GM18873 (cell line): Measurements from ENCODE around the gene CLCN6.

Experiments used
- ATAC-seq: cut with Tn5 transposase; IDR thresholded peaks from one replicate; pipeline ENCODE4 v1.9.1; 2021; ENCODE audit warnings: mild to moderate bottlenecking, moderate library complexity, moderate number of reproducible peaks; ENCODE audit not compliant: unreplicated experiment, low FRiP score

Gene CLCN6

DNA sequence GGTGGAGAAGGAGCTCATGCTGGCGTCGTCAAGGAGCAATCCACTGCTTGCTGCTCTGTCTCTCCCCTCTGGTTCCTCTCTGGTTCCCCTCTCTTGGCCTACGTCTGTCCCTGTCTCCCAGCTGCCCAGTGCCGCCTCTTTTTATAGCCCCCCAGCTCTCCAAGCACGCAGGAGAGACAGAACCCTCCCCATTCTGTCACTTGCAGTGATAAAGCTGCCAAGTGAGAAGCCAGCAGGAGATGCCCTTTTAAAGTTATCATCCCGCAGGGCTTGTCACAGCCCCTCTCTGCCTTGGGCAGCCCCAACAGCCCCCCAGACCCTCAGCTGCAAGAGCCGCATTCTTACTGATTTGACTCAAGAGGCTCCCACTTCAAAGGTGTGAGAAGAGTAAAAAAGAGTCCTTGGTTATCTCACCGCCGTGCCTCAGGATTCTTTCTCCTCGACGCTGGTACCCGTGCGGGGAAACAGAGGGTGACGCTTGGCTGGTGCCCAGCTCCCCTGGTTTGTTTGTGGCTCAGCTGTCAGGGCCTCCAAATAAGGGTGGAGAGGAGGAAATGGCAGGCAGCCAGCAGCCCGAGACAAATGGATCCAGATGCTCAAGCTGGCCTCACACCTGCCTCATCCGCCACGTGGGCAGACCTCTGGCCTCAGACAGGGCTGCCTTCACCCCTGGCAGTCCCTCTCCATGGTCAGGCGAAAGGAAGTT is 41.8 kb downstream of the CLCN6 start, which contains the start of gene NPPA:
Gene NPPA (minus strand): TSS at position 117 of the 706 bp plus-strand sequence. CDS start 99 bp downstream, at position 18.
- no peak for ATAC-seq

DNA sequence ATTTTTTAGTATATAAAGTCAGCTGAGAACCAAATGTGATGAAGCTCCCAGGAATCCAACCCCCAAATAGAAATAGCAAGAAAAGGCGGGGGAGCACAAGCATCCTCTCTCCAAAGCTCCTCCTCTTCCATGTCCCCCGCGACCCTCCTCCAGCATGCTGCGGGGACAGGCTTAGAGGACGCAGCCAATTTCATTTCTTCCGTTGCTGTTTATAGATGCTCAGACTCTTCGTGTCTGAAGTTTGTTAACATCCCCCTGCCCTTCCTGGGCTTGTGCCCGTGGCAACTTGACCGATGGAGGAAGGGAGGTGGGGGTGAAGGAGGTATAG is 42.3 kb downstream of the CLCN6 start:
- ATAC-seq, result no peak

DNA sequence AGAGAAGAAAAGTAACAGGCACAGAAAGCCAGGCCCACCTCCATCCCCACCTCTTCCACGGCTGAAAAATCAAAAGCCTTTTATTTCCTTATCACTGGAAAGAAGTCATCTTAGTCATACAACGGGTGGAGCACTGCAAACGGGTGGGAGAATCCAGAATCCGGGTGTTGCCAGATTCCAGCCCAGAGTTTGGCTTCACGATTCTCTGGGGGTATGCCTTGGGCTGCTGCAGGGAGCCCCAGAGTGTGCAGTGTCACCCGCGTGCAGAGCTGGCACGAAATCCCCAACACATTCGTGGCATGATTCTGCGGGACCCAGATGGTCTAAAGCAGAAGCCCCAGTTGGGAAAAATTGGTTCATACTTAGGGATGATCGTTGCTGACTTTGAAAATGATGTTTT is 44.2 kb downstream of the CLCN6 start:
- ATAC-seq, result no peak

DNA sequence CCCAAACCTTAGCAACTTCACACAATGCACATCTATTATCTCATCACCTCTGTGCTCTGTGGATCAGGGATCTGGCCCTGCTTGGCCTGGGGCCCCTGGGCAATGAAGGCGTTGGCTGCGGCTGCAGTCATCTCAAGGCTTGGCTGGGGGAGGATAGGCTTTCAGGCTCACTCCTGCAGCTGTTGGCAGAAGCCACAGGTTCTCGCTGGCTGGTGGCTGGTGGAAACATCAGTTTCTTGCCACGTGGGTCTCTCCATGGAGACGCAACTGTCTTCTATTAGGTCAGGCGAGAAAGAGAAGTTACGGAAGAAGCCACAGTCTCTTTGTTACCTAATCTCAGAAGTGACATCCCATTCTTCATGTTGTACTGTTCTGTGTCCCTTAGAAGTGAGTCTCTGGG is 45.2 kb downstream of the CLCN6 start:
- ATAC-seq, result no peak

DNA sequence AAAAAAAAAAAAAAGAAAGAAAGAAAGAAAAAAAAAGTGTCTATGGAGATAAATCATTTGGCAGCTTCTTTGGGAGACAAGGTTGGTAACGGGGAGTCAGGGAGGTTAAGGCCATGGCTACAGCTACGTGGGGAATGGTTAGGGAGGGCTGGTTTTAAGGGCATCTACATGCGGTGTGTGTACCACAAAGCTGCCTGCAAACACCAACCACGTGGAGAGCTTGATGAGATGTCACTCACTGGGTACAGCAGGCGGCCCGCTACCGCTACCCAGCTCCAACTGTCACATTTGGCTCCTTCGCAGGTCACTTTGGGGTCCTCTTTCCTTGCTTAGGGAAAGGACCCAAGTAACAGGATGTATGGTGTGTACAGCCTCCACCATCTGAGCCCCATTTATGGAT is 48.5 kb downstream of the CLCN6 start:
- no peak for ATAC-seq

DNA sequence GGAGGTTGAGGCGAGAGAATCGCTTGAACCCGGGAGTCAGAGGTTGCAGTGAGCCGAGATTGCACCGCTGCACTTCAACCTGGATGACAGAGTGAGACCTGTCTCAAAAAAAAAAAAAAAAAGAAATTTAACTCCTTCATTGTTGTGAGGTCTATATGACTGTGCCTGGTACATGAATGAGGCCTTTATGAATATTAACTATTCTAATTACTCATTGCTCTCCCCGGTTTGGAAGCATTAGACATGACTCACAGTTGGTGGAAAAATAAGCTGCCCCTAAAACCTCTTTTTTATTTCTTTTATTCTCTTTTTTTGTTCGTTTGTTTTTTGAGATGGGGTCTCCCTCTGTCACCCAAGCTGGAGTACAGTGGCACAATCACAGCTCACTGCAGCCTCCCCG is 49.4 kb downstream of the CLCN6 start:
- no peak for ATAC-seq

DNA sequence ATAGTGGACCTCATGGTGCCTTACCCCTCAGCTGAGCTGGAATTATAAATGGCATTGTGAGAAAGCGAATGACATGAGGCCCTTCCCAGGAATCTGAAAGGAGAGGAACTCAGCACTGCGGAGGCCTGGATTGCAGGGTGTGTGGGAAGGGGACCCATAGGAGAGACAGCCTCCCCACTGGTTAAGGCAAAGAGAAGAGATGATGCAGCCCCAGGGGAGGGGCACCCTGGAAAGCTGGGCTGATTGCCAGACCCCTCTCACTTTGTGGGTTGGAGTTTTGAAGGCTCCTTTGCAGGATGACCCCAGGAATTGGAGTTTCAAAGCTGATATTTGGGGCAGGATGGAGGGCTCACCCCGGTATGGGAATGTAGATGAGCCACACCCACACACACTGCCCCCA is 50.7 kb downstream of the CLCN6 start:
- no peak for ATAC-seq

DNA sequence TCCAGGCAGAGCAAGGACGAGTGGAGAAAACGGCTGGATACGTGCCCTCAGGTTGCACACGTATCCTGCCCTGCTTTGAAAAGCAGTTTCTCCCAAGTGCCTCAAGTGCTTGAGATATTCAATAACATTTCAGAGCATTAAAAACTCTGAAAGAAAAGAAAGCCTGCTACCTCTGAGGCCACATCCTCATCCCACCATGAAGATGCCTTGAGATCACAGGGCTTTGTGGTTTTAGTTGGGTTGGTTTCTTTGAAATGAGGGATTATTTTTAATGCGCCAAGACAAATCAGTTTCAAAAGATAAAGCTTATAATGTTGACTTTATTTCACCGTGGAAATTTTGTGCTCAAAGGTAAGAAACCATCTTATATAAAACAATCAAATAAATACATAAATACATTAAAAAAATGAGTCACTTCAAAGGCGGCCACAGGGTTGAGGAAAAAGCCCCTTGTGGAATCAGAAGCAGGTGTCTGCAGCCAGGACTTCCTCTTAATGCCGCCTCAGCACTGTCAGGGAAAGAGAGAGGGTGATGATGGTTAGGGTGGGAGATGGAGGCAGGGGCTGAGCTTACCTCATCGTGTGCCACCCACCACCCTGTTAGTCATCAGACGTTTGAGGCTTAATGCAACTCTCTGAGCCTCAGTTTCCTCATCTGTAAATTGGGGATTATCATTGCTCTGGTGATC is 51.3 kb downstream of the CLCN6 start:
- no peak for ATAC-seq

DNA sequence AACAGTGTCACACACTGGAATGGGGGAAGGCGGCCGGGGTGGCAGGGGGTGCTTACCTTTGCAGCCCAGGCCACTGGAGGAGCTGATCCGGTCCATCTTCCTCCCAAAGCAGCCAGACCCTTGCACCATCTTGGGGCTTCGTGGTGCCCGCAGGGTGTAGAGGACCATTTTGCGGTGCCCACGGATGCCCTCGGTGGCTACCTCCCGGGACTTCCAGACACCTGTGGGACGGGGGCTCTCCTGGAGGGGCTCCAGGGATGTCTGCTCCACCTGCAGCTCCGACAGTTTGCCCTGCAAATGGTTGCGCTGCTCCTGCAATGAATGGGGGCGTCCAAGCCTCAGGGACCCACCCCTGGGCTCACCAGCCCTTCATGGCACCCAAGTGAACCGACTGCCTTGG is 52.2 kb downstream of the CLCN6 start:
- no peak for ATAC-seq

DNA sequence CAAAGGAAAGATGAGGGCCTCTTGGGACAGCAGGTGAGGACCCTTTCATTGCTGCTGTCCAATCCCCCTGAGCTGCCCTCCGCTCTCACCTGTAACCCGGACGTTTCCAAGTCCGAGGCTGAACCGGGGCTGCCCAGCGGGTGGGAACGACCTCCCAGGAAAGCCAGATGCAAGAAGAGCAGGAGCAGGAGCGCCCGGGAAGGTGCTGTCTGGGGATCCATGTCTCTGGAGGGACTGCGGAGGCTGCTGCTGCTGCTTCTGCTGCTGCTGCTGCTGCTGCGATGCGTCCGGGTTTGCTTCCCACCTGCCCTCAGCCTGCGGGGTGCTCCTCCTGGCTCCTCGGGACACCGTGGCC is 52.6 kb downstream of the CLCN6 start, which contains the start of gene NPPB:
Gene NPPB (minus strand): TSS at position 333 of the 355 bp plus-strand sequence. CDS start 112 bp downstream, at position 221.
- ATAC-seq, result no peak

DNA sequence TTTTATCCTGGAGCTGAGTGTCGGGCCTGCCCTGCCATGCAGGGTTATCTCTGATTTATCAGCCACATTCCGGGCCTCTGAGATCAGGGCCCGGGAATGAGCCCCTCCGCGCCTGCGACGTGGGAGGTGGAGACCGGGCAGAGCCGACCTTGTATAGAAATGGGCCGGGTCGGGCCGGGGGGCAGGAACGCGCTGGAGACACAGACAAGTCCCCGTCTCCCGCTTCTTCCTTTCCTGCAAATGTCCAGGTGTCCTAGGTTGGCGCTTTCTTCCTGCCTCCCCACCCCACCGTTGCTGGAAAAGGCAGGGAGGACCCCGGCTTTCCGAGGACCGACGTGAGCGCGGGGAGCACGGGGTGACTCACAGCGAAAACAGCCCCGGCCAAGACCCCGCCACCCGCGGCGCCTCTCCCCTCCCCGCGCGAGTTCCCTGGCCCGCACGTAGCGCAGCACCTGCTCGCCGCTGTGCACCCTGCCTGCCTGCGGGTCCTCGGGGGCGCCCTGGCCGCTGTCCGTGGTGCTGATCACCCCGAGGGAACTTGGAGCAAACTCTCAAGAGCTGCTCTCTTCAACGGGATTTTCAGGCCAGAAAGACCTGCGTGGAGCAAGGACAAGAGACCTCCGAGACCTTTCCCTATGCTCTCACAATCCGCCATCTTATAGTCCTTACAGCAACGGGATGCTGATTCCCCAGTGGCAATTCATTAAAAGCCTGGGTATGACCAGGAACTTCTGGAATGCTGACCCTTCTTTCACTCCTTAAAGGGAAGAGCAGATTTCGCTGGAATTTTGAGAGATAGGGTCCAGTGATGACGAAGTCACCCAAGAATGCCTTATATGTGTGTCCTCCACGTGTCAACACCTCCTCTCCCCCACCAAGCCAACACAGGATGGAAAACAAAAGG is 53.2 kb downstream of the CLCN6 start:
- ATAC-seq, result no peak

DNA sequence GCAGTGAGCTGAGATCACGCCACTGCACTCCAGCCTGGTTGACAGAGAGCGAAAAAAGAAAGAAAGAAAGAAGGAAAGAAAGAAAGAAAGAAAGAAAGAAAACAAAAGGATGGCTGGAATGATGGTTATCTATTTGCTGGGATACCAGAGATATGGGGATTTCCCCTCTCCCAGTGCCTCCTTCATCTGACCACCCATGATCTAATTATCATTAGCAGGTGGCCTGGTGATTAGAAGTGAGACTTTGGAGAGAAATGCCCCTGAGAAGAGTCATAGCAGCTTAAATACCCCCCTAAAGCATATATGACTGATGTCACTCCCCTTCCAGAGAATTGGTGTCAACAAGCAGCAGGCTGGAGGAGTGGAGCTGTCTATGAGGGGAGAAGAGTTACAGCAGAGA is 54.1 kb downstream of the CLCN6 start:
- no peak for ATAC-seq

DNA sequence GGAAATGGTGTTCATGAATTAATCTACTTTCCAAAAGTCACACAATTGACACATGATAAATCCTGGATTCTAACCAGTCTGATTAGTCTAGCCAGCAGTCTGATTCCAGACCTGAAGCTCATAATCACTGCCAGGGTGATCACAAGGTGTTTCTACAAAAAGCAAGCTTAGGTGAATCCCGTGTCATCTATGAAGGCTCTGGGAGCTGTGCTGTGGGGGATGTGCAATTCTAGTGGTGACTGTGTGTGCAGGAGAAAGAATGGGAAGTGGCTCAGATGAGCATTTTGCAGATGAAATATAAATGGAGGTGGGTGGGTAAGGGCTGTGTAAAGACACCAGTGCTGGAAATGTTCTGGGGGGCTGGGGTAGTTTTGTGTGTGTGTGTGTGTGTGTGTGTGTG is 54.6 kb downstream of the CLCN6 start:
- ATAC-seq, result no peak

DNA sequence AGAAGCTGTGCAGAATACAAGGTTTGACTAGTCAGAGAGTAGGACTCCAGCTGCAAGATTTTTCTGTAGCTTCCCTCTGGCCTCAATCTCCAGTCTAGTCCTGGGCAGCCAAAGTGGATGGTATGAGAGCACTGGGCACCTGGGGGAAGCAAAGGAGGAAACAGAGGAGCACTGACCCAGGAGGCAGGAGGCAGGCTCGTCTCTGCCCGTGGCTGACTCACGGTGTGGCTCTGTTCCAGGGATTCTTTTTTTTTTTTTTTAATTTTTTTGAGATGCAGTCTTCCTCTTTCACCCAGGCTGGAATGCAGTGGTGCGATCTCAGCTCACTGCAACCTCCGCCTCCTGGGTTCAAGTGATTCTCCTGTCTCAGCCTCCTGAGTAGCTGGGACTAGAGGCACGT is 56.9 kb downstream of the CLCN6 start:
- no peak for ATAC-seq

DNA sequence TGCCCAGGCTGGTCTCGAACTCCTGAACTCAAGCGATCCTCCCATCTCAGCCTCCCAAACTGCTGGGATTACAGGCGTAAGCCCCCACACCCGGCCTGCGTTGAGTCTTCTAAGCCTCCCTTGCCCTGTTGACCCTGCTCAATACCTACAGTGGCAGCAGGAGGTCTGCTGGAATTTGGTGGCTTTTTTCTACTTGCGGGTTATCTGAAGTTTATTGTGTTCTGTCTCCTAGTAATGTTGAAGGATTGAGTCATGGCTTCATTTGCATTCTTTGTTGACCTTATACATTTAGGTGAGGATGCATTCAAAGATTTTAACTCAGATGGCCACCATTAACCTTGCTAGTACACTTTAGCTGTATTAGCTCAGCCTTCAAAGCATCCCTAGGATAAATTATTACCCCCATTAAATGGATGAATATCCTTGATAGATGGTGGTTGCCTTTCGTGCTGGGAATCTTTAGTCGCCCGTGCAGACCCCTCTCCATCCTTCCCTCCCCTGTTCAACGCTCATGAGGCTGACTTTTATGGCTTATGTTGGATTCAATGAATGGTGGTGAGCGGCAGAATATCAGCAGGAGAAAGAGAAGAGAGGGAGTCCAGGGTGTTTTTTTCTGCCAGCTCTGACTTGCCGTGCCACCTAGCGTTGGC is 62.5 kb downstream of the CLCN6 start:
- no peak for ATAC-seq

DNA sequence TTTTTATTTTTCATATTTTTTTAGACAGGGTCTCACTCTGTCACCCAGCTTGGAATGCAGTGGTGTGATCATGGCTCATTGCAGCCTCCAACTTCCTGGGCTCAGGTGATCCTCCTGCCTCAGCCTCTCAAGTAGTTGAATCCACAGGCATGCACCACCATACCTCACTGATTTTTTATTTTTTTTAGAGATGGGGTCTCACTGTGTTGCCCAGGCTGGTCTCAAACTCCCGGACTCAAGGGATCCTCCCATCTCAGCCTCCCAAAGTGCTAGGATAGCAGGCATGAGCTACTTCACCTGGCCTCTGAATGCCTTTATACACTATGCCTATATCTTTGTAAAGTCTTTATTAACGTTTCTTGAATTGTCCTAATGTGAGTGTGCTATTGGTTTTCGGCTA is 63.1 kb downstream of the CLCN6 start:
- ATAC-seq, result no peak

DNA sequence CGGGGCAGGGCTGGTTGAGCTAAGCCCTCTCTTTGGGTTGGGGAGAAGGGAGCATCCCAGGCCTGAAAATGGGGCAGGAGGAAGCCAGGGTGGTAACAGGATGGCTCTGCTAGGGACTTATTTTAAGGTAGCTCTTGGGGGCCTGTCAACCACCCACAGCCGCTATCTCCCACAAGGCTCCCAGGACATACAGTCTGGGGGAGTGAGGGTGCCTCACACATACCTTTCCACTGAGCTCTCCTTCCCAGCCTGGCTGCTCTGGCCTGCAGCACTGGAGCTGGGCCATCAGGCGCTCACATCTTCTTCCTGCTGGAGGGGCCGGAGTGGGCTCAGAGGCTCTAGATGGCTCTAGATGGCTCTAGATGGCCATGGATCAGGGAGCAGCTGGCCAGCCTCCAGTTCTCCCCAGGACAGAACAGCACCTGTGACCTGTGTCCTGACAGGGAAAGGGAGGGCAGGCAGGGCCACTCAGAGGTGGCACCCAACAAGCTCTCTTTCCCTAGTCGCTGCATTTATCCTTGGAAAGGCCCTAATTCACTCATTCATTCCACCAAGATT is 63.7 kb downstream of the CLCN6 start:
- no peak for ATAC-seq

DNA sequence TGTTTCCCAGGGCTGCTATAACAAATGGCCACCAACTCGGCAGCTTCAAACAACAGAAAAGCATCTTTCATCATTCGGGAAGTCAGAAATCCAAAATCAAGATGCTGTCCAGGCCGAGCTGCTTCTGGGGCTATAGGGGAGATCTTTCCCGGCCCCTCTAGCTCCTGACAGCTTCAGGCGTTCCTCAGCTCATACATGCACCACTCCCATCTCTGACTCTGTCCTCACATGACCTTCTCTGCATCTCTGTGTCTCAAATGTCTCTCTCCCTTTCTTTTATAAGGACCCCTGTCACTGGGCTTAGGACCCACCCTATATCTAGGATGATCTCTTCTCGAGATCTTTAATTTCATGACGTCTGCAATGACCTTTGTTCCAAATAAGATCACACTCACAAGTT is 66.6 kb downstream of the CLCN6 start:
- no peak for ATAC-seq

DNA sequence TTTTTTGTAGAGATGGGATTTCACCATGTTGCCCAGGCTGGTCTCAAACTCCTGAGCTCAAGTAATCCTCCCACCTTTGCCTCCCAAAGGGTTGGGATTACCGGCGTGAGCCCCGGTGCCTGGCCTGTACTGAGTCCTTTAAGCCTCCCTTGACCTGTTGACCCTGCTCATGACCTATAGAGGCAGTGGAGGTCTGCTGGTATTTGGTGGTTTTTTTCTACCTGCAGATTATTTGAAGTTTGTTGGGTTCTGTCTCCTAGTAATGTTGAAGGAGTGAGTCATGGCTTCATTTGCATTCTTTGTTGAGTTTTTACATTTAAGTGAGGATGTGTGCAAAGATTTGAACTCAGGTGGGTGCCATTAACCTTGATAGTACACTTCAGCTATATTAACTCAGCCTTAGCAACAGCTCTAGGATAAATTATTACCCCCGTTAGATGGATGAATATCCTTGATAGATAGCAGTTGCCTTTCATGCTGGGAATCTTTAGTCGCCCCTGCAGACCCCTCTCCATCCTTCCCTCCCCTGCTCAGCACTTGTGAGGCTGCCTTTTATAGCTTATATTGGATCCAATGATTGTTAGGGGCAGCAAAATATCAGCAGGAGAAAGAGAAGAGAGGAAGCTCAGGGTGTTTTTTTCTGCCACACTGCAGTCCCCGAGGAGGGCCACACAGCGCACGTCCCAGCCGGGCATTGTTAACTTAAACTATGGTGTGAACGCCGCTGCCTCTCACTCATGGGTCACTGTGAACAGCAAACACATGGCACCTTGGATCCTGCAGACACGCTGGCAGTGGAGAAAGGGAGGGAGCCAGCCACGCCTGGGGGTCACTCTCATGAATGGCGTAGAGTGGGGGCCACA is 67.6 kb downstream of the CLCN6 start:
- ATAC-seq, result no peak

DNA sequence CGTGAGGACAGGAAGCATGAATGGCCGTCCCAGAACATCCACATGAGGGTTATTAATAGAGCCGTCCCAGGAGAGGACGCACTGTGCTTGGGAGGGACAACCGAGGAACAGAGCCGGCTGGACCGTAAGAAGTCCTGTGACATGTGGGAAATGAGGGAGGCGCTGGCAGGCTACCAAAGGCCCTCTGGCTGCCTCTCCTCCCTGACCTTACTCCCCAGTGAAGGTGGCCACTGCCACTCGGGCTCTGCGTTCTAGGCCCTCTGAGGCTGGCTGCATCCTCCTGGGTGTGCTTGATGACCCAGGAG is 68.2 kb downstream of the CLCN6 start:
- ATAC-seq, result no peak
